ENCODE data around the gene AQR.
"Not testable (repeated sequence)": the region's sequence is repeated elsewhere in the genome, so short reads cannot be mapped to it uniquely, and the experiment has no call there.

AQR gene

DNA sequence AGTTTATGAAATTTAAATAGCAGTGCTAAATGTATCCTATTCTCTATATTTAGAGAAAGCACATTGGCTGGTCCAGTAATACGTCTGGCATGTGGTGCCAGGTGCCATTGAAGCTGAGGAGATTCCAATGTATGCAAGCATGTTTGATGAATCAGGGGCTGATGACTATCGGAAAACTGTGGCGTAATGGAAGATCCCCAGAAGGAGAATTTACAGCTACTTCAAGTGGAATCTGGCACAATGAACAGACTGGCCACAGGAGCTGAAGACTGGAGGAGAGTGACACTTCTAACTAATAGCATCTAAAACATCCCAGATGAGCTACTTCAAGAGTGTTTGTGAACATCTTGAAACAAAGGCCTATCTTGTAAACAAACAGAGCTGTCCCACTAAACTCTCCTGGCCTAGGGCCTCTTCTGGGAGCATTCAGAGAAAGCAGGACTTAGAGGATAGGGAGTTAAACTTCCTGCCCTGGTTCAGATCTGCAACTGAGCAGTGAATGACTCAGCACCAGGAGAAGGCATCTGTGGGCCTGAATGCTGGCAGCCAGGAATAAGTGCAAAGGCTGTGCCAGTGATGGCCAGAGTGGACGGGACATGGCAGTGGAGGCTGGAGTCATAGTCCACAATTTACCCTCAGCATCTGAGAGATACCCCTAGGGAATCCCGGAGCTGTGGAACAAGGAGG is 159.0 kb downstream of the AQR start:
- DNase-seq = no peak

DNA sequence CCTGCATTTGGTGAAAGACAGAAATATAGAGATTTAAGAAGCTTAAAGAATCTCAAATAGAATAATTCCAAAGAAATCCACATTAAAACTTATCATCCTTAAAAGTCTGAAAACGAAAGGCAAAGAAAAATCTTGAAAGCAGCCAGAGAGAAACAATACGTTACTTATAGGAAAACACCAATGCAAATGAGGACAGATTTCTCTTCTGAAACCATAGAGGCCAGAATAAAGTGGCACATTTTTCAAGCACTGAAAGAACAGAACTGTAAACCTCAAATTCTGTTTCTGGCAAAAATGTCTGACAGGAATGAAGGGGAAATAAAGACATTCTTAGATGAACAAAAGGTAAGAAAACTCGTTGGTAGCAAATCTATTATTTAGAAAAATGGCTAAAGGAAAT is 160.4 kb downstream of the AQR start:
- DNase-seq = no peak

DNA sequence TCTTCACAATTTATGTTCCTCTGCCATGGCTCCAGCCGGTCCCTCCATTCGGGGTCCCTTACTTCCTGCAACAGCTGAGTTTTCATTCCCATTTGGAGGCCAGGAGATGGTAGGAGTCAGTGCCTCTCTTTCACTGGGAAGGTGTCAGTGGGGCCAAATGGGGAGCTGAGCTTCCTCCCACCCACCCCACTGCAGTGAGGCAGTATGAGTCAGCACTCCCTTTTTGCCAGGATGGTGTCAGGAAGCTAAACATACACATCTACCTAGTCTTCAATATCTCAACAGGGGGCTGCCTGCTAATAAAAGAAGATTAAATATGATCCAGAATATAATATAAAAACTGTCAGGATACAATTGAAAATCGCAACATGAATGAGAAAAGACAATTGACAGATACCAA is 161.5 kb downstream of the AQR start:
- DNase-seq = no peak

DNA sequence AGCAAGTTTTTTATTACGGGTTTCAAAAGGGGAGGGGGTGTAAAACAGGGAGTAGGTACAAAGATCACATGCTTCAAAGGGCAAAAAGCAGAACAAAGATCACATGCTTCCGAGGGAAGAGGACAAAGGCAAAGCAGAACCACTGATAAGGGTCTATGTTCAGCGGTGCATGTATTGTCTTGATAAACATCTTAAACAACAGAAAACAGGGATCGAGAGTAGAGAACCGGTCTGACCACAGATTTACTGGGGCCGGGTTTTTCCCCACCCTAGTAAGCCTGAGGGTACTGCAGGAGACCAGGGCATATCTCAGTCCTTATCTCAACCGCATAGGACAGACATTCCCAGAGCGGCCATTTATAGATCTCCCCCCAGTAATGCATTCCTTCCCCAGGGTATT is 162.3 kb downstream of the AQR start:
- not testable (repeated sequence) for DNase-seq

DNA sequence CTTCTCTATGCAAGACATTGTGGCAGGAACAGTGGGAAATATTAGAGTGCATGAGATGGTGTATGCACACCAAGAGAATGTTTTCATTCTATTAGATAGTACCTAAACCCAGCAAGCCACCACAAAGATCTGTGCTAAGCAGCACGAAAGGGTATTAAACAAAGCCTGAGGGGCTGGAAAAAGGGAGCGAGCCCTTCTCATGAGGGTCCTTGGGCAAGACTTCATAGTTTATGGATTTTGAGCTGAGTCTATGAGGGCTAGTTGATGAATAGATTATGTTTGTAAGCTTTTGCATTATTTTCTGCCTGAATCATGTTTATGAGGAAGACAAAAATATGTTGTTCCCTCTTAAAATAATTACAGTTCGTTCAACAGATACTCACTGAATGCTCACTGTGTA is 164.8 kb downstream of the AQR start:
- DNase-seq = no peak

- DNase-seq = no peak
These were observed 165.4 kb downstream of the AQR start for GRCh38 chr15:34804113-34804512.

DNA sequence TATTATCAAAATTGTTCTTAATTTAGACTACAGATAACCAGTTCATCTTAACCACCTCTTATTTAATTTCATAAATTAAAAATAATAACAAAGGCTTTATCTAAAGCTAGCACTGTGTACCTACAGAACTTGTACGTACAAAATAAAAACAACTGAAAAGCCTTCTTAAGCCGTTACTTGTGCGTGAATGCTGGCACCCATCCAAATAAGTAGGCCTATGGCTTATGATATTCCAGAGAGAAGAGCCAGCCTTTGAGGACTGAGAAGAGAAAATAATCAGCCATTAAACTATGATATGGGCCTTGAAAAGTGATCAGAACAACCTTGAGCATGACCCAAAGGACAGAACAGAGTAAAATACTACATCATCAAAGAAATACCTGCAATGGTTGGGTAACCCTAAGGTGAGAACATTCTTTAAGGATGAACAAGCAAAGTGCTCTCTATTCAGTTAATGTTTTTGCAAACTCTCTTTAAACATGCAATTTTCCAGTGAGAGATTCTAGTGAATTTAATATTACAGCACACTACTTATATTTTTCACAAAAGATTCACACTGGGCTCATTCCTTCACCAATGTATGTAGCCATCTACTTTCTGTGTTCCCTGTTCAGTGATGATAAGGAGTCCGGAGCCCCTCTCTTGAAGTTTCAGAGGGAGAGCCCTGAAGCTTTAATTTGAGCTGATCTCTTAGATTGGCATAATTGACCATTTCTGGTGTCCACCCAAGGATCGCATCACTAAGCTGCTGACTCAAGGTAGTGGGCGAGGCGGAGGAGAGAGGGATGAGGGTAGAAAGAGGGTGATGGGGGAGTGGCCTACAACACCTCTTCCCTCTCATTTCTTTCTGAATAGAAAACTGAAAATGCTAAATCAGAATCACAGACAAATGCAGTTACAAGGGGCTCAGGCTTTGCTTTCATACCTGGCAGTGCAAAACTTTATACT is 166.5 kb downstream of the AQR start:
- no peak for DNase-seq

- DNase-seq = no peak
These were observed 167.2 kb downstream of the AQR start for GRCh38 chr15:34802371-34802770.
